HepG2 (cell line): ENCODE measurements around the gene SPACA4. TPM values are rescaled to one million over a fixed set of nuclear protein-coding genes. Genes with fewer than 3 reads are reported as not detected.

Experiments
- ADNP ChIP-seq: sonication (generic); formaldehyde crosslinking; IDR thresholded peaks from 2 replicates; pipeline ENCODE4 v1.4.0; 2020; ENCODE audit warnings: missing genetic modification reagents
- AGO2 ChIP-seq: fragments of 200-400 bp; formaldehyde crosslinking; optimal IDR thresholded peaks from 2 replicates; pipeline ENCODE3; 2017; ENCODE audit warnings: mild to moderate bottlenecking, low read depth, low read length, moderate library complexity
- CAMTA2 ChIP-seq: sonication (generic); formaldehyde crosslinking; IDR thresholded peaks from 2 replicates; pipeline ENCODE4 v1.4.0; 2020; ENCODE audit warnings: mild to moderate bottlenecking, missing genetic modification reagents, borderline replicate concordance
- CHD4 ChIP-seq: fragments of 200-600 bp; sonication (generic); IDR thresholded peaks from 2 replicates; pipeline ENCODE4 v1.7.0; 2017; ENCODE audit warnings: mild to moderate bottlenecking, low read length, borderline replicate concordance
- HNRNPL ChIP-seq: fragments of 200-400 bp; formaldehyde crosslinking; IDR thresholded peaks from 2 replicates; pipeline ENCODE4 v1.6.1; 2017; ENCODE audit warnings: mild to moderate bottlenecking, low read depth, low read length
- HOXA9 ChIP-seq: sonication (generic); formaldehyde crosslinking; IDR thresholded peaks from 2 replicates; pipeline ENCODE4 v1.8.1; 2022; ENCODE audit warnings: missing genetic modification reagents, mild to moderate bottlenecking, moderate library complexity, borderline replicate concordance
- KDM5B ChIP-seq: sonication (generic); formaldehyde crosslinking; IDR thresholded peaks from 2 replicates; pipeline ENCODE4 v1.4.0; 2020; ENCODE audit warnings: missing genetic modification reagents, mild to moderate bottlenecking, borderline replicate concordance
- MATR3 ChIP-seq: sonication (generic); formaldehyde crosslinking; IDR thresholded peaks from 2 replicates; pipeline ENCODE4 v1.4.0; 2020; ENCODE audit warnings: missing genetic modification reagents
- MED1 ChIP-seq: sonication (generic); formaldehyde crosslinking; IDR thresholded peaks from 2 replicates; pipeline ENCODE4 v1.4.0; 2020; ENCODE audit warnings: missing genetic modification reagents
- MIXL1 ChIP-seq: IDR thresholded peaks from 2 replicates; pipeline ENCODE4 v1.6.1; 2016
- RCOR2 ChIP-seq: IDR thresholded peaks from 2 replicates; pipeline ENCODE4 v1.6.1; 2016; ENCODE audit warnings: missing biosample characterization, missing genetic modification reagents
- ZFP36L1 ChIP-seq: sonication (generic); formaldehyde crosslinking; IDR thresholded peaks from 2 replicates; pipeline ENCODE4 v1.8.0; 2022; ENCODE audit warnings: mild to moderate bottlenecking, missing genetic modification reagents, moderate library complexity
- ZMYM2 ChIP-seq: sonication (generic); formaldehyde crosslinking; IDR thresholded peaks from 2 replicates; pipeline ENCODE4 v1.8.0; 2022; ENCODE audit warnings: mild to moderate bottlenecking, missing genetic modification reagents
- ZMYM3 ChIP-seq: sonication (generic); formaldehyde crosslinking; IDR thresholded peaks from 2 replicates; pipeline ENCODE4 v1.5.1; 2020; ENCODE audit warnings: mild to moderate bottlenecking, missing genetic modification reagents
- ZNF34 ChIP-seq: sonication (generic); formaldehyde crosslinking; IDR thresholded peaks from 2 replicates; pipeline ENCODE4 v1.4.0; 2020; ENCODE audit warnings: mild to moderate bottlenecking, missing genetic modification reagents, borderline replicate concordance
- ZNF891 ChIP-seq: sonication (generic); formaldehyde crosslinking; IDR thresholded peaks from 2 replicates; pipeline ENCODE4 v1.5.0; 2020; ENCODE audit warnings: mild to moderate bottlenecking, missing genetic modification reagents
- ZSCAN20 ChIP-seq: sonication (generic); formaldehyde crosslinking; IDR thresholded peaks from 2 replicates; pipeline ENCODE4 v1.4.0; 2020; ENCODE audit warnings: missing genetic modification reagents, mild to moderate bottlenecking, borderline replicate concordance
- polyA plus RNA-seq, 8 experiments: library from polyadenylated mRNA; depleted of rRNA in 3 of 8; stranded (reverse) in 7 of 8; unstranded in 1 of 8; fragments of >200 nt; fragmentation: Illumina TruSeq in 4 of 8; extraction: Trizol in 4 of 8; gene quantifications; 2 replicates each; pipeline versions ENCODE4 v1.2.1 to v1.2.3, GENCODE V29; 2011 to 2016; ENCODE audit warnings: low read depth in 4 of 8, missing spikeins in 1 of 8, mixed read lengths in 1 of 8; ENCODE audit not compliant: insufficient read depth in 1 of 8
- total RNA-seq, 5 experiments: library from RNA; depleted of rRNA; stranded (reverse); fragments of >200 nt; fragmentation: Illumina TruSeq; extraction: Trizol; gene quantifications; 2 replicates each; pipeline ENCODE4 v1.2.3, GENCODE V29; 2016; ENCODE audit warnings: low read depth in 1 of 5
- TF ChIP-seq, protein P1 (sequence below): sonication (generic); formaldehyde crosslinking; IDR thresholded peaks from 2 replicates; pipeline ENCODE4 v1.5.0; 2020; ENCODE audit warnings: mild to moderate bottlenecking, missing genetic modification reagents, moderate library complexity
- TF ChIP-seq, protein P2 (sequence below): sonication (generic); formaldehyde crosslinking; IDR thresholded peaks from 2 replicates; pipeline ENCODE4 v1.8.1; 2023; ENCODE audit warnings: missing genetic modification reagents, mild to moderate bottlenecking, borderline replicate concordance
- TF ChIP-seq, protein P3 (sequence below): IDR thresholded peaks from 2 replicates; pipeline ENCODE4 v1.6.1; 2016; ENCODE audit warnings: low read depth, missing genetic modification reagents, missing compliant biosample characterization
- TF ChIP-seq, protein P4 (sequence below): sonication (generic); formaldehyde crosslinking; IDR thresholded peaks from 2 replicates; pipeline ENCODE4 v1.4.0; 2020; ENCODE audit warnings: low read depth, mild to moderate bottlenecking, missing genetic modification reagents
- TF ChIP-seq, protein P5 (sequence below): sonication (generic); formaldehyde crosslinking; IDR thresholded peaks from 2 replicates; pipeline ENCODE4 v1.9.0; 2021; ENCODE audit warnings: missing genetic modification reagents, borderline replicate concordance

SPACA4 gene
- total and polyA plus RNA-seq, 2 of the 13 experiments (the other 11 are each of a cell fraction or from before 2014, with no cell fraction given) = not detected

DNA sequence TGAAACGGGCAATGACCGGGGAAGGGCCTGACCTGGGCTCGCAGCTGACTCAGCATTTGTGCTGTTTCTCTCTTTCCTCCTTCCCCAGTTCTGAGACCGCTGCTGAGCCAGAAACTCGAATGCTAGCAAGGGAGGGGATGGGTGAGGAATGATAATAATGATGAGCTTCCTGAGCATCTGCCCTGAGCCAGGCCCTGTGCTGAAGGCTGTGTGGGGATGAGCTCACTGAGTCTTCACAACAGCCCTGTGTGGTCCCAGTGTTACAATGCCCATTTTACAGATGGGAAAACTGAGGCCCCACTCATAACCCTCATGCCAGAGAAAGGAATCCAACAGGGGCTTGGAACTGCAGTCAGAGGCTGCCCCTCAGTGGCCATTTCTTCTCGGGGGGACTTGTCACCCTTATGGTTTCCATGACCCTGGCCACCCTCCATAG, 46.4 kb upstream of the SPACA4 start (continued):
- TF ChIP-seq, protein P1, sequence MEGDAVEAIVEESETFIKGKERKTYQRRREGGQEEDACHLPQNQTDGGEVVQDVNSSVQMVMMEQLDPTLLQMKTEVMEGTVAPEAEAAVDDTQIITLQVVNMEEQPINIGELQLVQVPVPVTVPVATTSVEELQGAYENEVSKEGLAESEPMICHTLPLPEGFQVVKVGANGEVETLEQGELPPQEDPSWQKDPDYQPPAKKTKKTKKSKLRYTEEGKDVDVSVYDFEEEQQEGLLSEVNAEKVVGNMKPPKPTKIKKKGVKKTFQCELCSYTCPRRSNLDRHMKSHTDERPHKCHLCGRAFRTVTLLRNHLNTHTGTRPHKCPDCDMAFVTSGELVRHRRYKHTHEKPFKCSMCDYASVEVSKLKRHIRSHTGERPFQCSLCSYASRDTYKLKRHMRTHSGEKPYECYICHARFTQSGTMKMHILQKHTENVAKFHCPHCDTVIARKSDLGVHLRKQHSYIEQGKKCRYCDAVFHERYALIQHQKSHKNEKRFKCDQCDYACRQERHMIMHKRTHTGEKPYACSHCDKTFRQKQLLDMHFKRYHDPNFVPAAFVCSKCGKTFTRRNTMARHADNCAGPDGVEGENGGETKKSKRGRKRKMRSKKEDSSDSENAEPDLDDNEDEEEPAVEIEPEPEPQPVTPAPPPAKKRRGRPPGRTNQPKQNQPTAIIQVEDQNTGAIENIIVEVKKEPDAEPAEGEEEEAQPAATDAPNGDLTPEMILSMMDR (CRISPR knock-in tag) = peak; percentile 54
- TF ChIP-seq, protein P2, sequence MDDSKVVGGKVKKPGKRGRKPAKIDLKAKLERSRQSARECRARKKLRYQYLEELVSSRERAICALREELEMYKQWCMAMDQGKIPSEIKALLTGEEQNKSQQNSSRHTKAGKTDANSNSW (CRISPR knock-in tag) = no peak
- no peak for TF ChIP-seq MATR3 (CRISPR knock-in tag)
- peak; percentile 91 for TF ChIP-seq ZMYM3 (CRISPR knock-in tag)
- TF ChIP-seq, protein P3, sequence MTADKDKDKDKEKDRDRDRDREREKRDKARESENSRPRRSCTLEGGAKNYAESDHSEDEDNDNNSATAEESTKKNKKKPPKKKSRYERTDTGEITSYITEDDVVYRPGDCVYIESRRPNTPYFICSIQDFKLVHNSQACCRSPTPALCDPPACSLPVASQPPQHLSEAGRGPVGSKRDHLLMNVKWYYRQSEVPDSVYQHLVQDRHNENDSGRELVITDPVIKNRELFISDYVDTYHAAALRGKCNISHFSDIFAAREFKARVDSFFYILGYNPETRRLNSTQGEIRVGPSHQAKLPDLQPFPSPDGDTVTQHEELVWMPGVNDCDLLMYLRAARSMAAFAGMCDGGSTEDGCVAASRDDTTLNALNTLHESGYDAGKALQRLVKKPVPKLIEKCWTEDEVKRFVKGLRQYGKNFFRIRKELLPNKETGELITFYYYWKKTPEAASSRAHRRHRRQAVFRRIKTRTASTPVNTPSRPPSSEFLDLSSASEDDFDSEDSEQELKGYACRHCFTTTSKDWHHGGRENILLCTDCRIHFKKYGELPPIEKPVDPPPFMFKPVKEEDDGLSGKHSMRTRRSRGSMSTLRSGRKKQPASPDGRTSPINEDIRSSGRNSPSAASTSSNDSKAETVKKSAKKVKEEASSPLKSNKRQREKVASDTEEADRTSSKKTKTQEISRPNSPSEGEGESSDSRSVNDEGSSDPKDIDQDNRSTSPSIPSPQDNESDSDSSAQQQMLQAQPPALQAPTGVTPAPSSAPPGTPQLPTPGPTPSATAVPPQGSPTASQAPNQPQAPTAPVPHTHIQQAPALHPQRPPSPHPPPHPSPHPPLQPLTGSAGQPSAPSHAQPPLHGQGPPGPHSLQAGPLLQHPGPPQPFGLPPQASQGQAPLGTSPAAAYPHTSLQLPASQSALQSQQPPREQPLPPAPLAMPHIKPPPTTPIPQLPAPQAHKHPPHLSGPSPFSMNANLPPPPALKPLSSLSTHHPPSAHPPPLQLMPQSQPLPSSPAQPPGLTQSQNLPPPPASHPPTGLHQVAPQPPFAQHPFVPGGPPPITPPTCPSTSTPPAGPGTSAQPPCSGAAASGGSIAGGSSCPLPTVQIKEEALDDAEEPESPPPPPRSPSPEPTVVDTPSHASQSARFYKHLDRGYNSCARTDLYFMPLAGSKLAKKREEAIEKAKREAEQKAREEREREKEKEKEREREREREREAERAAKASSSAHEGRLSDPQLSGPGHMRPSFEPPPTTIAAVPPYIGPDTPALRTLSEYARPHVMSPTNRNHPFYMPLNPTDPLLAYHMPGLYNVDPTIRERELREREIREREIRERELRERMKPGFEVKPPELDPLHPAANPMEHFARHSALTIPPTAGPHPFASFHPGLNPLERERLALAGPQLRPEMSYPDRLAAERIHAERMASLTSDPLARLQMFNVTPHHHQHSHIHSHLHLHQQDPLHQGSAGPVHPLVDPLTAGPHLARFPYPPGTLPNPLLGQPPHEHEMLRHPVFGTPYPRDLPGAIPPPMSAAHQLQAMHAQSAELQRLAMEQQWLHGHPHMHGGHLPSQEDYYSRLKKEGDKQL (CRISPR knock-in tag) = no peak
- no peak for TF ChIP-seq AGO2
- TF ChIP-seq ZMYM2 (CRISPR knock-in tag) = peak; percentile 80
- TF ChIP-seq HNRNPL = no peak
- no peak for TF ChIP-seq ZNF891
- TF ChIP-seq, protein P4, sequence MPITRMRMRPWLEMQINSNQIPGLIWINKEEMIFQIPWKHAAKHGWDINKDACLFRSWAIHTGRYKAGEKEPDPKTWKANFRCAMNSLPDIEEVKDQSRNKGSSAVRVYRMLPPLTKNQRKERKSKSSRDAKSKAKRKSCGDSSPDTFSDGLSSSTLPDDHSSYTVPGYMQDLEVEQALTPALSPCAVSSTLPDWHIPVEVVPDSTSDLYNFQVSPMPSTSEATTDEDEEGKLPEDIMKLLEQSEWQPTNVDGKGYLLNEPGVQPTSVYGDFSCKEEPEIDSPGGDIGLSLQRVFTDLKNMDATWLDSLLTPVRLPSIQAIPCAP (CRISPR knock-in tag) = no peak
- no peak for TF ChIP-seq HOXA9
- no peak for TF ChIP-seq ZSCAN20 (CRISPR knock-in tag)
- TF ChIP-seq, protein P5, sequence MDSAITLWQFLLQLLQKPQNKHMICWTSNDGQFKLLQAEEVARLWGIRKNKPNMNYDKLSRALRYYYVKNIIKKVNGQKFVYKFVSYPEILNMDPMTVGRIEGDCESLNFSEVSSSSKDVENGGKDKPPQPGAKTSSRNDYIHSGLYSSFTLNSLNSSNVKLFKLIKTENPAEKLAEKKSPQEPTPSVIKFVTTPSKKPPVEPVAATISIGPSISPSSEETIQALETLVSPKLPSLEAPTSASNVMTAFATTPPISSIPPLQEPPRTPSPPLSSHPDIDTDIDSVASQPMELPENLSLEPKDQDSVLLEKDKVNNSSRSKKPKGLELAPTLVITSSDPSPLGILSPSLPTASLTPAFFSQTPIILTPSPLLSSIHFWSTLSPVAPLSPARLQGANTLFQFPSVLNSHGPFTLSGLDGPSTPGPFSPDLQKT (CRISPR knock-in tag) = no peak
- TF ChIP-seq MED1 (CRISPR knock-in tag) = no peak
- no peak for TF ChIP-seq ZFP36L1 (CRISPR knock-in tag)
- no peak for TF ChIP-seq MIXL1 (CRISPR knock-in tag)
- TF ChIP-seq ADNP (CRISPR knock-in tag) = peak; percentile 88
- no peak for TF ChIP-seq CAMTA2 (CRISPR knock-in tag)
- no peak for TF ChIP-seq KDM5B (CRISPR knock-in tag)
- no peak for TF ChIP-seq RCOR2 (CRISPR knock-in tag)
- peak; percentile 92; the same call in 1 of the 2 replicates for TF ChIP-seq CHD4
- no peak for TF ChIP-seq ZNF34 (CRISPR knock-in tag)
